A549 (cell line): ENCODE results near the gene ULK4.

Experiments used
- CTCF ChIP-seq: fragments of >200 bp; sonication (Bioruptor Twin); formaldehyde crosslinking; IDR thresholded peaks from 3 replicates; pipeline ENCODE4 v1.5.1; 2016
- EHMT2 ChIP-seq: fragments of 200-600 bp; sonication (generic); IDR thresholded peaks from 2 replicates; pipeline ENCODE4 v1.6.1; 2016; ENCODE audit warnings: antibody characterized with exemption, low read depth, mild to moderate bottlenecking, moderate library complexity
- EP300 ChIP-seq, 2 experiments: fragments of >200 bp; sonication (Bioruptor Twin); formaldehyde crosslinking; IDR thresholded peaks; 2 replicates in 1 of 2; 3 replicates in 1 of 2; pipeline ENCODE4 v1.6.1; 2016 to 2017
- ESRRA ChIP-seq: fragments of 150-350 bp; IDR thresholded peaks from 2 replicates; pipeline ENCODE4 v1.6.1; 2014; ENCODE audit warnings: mild to moderate bottlenecking, low read length, borderline replicate concordance
- HES2 ChIP-seq: fragments of >200 bp; sonication (Bioruptor Twin); formaldehyde crosslinking; IDR thresholded peaks from 2 replicates; pipeline ENCODE4 v1.6.1; 2016
- KDM1A ChIP-seq: fragments of 200-600 bp; sonication (generic); IDR thresholded peaks from 2 replicates; pipeline ENCODE4 v1.6.1; 2016; ENCODE audit warnings: low read depth, mild to moderate bottlenecking
- RCOR1 ChIP-seq: fragments of 150-350 bp; IDR thresholded peaks from 2 replicates; pipeline ENCODE4 v1.6.1; 2014; ENCODE audit warnings: antibody characterized with exemption, low read length, low read depth
- SMC3 ChIP-seq: fragments of >200 bp; sonication (Bioruptor Twin); formaldehyde crosslinking; IDR thresholded peaks from 3 replicates; pipeline ENCODE4 v1.6.1; 2018; ENCODE audit warnings: inconsistent platforms
- SREBF2 ChIP-seq: fragments of 450-650 bp; IDR thresholded peaks from 2 replicates; pipeline ENCODE4 v1.6.1; 2014; ENCODE audit warnings: mild to moderate bottlenecking, moderate library complexity
- ZNF302 ChIP-seq: fragments of 250-450 bp; sonication (Bioruptor Pico); IDR thresholded peaks from 2 replicates; pipeline ENCODE4 v1.9.0; 2021; ENCODE audit warnings: inconsistent platforms, mild to moderate bottlenecking, moderate library complexity
- TF ChIP-seq, protein P1 (sequence below): fragments of 150-350 bp; IDR thresholded peaks from 2 replicates; pipeline ENCODE4 v1.6.1; 2014; ENCODE audit warnings: low read depth, mild to moderate bottlenecking, low read length

- TF ChIP-seq CTCF, result no peak
- TF ChIP-seq RCOR1, result no peak
- TF ChIP-seq KDM1A, result no peak
- TF ChIP-seq ZNF302 (CRISPR knock-in tag), result no peak
- TF ChIP-seq, protein P1, sequence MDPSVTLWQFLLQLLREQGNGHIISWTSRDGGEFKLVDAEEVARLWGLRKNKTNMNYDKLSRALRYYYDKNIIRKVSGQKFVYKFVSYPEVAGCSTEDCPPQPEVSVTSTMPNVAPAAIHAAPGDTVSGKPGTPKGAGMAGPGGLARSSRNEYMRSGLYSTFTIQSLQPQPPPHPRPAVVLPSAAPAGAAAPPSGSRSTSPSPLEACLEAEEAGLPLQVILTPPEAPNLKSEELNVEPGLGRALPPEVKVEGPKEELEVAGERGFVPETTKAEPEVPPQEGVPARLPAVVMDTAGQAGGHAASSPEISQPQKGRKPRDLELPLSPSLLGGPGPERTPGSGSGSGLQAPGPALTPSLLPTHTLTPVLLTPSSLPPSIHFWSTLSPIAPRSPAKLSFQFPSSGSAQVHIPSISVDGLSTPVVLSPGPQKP, result no peak
- no peak for TF ChIP-seq ESRRA
- TF ChIP-seq EHMT2, result no peak
- TF ChIP-seq SREBF2, result no peak
- TF ChIP-seq HES2, result no peak
- TF ChIP-seq EP300 (IDR thresholded peaks at IDR 0.05), result no peak
- no peak for TF ChIP-seq SMC3
Observed at GRCh38 chr3:41430391-41430790, 531.5 kb downstream of the ULK4 start.
